Skin epidermis (tissue), 12 donors: ENCODE data around the gene RAB36.

ENCODE experiments used
- H3K27ac ChIP-seq, 21 experiments: fragments of 200-600 bp; sonication (generic) in 11 of 21; one replicate each; pipeline ENCODE4 v1.5.0; 2020; ENCODE audit warnings: mild to moderate bottlenecking in 3 of 21, inconsistent platforms in 2 of 21, moderate library complexity in 2 of 21
- H3K4me3 ChIP-seq, 7 experiments: fragments of 200-600 bp; sonication (generic) in 2 of 7; one replicate each; pipeline ENCODE4 v1.5.0; 2020; ENCODE audit warnings: inconsistent platforms in 2 of 7, mild to moderate bottlenecking in 2 of 7, moderate library complexity in 1 of 7

RAB36 gene

GRCh38 chr22:23177197-23177596, 31.9 kb downstream of the RAB36 start:
- H3K27ac ChIP-seq: peak overlapping the region in 1 of 21 experiments; percentile 34
- H3K4me3 ChIP-seq: no peak overlapping the region

- H3K4me3 ChIP-seq: no peak overlapping the region
- peak overlapping the region in 15 of 21 experiments; percentile 11 to 88 (median 60) for H3K27ac ChIP-seq
Observed at GRCh38 chr22:23178512-23179254, 33.4 kb downstream of the RAB36 start.

GRCh38 chr22:23179381-23180299, 34.4 kb downstream of the RAB36 start:
- Histone ChIP-seq H3K27ac (peak overlapping the region in 18 of 21 experiments; percentile 13 to 88 (median 74)), H3K4me3 (peak overlapping the region; percentile 31 to 63 (median 54))

DNA sequence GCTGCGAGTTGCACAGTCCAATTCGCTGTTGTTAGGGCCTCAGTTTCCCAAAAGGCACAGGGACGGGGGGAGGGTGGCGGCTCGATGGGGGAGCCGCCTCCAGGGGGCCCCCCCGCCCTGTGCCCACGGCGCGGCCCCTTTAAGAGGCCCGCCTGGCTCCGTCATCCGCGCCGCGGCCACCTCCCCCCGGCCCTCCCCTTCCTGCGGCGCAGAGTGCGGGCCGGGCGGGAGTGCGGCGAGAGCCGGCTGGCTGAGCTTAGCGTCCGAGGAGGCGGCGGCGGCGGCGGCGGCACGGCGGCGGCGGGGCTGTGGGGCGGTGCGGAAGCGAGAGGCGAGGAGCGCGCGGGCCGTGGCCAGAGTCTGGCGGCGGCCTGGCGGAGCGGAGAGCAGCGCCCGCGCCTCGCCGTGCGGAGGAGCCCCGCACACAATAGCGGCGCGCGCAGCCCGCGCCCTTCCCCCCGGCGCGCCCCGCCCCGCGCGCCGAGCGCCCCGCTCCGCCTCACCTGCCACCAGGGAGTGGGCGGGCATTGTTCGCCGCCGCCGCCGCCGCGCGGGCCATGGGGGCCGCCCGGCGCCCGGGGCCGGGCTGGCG, 35.1 kb downstream of the RAB36 start, which contains the start of gene BCR:
Gene BCR, plus strand, starts transcription at position 209 of the 592 bp plus-strand sequence. CDS start 452 bp downstream, outside the sequence.
- Histone ChIP-seq H3K4me3 (peak within 1 kb of the TSS; percentile 41 to 63 (median 55)), H3K27ac (peak within 1 kb of the TSS in 20 of 21 experiments; percentile 34 to 88 (median 76))

DNA sequence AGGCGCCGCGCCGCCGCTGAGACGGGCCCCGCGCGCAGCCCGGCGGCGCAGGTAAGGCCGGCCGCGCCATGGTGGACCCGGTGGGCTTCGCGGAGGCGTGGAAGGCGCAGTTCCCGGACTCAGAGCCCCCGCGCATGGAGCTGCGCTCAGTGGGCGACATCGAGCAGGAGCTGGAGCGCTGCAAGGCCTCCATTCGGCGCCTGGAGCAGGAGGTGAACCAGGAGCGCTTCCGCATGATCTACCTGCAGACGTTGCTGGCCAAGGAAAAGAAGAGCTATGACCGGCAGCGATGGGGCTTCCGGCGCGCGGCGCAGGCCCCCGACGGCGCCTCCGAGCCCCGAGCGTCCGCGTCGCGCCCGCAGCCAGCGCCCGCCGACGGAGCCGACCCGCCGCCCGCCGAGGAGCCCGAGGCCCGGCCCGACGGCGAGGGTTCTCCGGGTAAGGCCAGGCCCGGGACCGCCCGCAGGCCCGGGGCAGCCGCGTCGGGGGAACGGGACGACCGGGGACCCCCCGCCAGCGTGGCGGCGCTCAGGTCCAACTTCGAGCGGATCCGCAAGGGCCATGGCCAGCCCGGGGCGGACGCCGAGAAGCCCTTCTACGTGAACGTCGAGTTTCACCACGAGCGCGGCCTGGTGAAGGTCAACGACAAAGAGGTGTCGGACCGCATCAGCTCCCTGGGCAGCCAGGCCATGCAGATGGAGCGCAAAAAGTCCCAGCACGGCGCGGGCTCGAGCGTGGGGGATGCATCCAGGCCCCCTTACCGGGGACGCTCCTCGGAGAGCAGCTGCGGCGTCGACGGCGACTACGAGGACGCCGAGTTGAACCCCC, 35.8 kb downstream of the RAB36 start:
- Histone ChIP-seq H3K4me3 (peak overlapping the region; percentile 41 to 63 (median 55)), H3K27ac (peak overlapping the region in 20 of 21 experiments; percentile 34 to 86 (median 72))

- Histone ChIP-seq H3K27ac (peak overlapping the region in 19 of 21 experiments; percentile 34 to 86 (median 72)), H3K4me3 (peak overlapping the region; percentile 41 to 63 (median 55))
Observed at GRCh38 chr22:23181721-23182308, 36.5 kb downstream of the RAB36 start.

- H3K4me3 ChIP-seq: peak overlapping the region; percentile 41 to 63 (median 55)
Observed at GRCh38 chr22:23182309-23183060, 37.2 kb downstream of the RAB36 start.

GRCh38 chr22:23183061-23183698, 37.9 kb downstream of the RAB36 start:
- peak overlapping the region; percentile 41 to 63 (median 55) for H3K4me3 ChIP-seq
- peak overlapping the region in 18 of 21 experiments; percentile 13 to 86 (median 70) for H3K27ac ChIP-seq

More at GRCh38 chr22:23182309-23183060, 37.2 kb downstream of the RAB36 start:
- peak overlapping the region in 19 of 21 experiments; percentile 36 to 86 (median 72) for H3K27ac ChIP-seq

DNA sequence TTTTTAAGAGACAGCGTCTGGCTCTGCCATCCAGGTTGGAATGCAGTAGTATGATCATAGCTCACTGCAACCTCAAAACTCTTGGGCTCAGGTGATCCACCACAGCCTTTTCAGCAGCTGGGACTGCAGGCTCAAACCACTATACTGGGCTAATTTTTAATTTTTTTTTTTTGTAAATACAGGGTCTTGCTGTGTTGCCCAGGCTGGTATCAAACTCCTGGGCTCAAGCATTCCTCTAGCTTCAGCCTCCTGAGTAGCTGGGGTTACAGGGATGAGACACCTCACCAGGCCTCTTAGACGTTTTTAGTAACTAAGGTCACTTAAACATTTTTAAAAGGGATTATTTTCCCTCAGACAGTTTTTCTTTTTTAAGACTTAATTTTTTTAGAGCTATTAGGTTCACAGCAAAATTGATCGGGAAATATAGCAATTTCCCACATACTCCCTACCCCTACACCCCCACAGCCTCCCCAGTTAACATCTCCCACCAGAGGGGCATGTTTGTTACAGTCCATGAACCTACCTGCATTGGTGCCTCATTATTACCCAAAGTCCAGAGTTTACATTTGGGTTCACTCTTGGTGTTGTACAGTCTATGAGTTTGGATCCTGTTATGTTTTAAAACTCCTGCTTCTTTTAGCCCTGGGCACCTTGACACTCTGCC, 39.0 kb downstream of the RAB36 start:
- peak overlapping the region in 6 of 21 experiments; percentile 3 to 77 (median 36) for H3K27ac ChIP-seq
- H3K4me3 ChIP-seq: peak overlapping the region in 3 of 7 experiments; percentile 46 to 60 (median 60)

DNA sequence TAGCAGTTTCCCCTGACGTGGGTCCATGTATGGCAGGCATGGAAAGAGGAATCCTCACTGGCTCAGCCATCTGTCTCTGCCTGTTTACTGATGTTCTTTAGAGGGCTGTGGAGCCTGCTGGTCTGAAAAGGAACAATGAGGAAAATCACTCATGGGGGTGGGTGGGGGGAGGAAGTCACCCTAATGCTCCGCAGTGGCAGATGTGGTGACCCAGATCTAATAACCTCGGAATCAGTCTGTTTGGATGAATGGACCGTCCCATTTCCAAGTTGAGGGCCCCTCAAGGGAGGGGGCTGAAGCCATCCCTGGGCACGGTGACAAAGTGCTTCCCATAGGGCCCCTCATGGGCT, 39.5 kb downstream of the RAB36 start:
- Histone ChIP-seq H3K27ac (peak overlapping the region in 4 of 21 experiments; percentile 3 to 49 (median 14)), H3K4me3 (peak overlapping the region in 1 of 7 experiments; percentile 1)

DNA sequence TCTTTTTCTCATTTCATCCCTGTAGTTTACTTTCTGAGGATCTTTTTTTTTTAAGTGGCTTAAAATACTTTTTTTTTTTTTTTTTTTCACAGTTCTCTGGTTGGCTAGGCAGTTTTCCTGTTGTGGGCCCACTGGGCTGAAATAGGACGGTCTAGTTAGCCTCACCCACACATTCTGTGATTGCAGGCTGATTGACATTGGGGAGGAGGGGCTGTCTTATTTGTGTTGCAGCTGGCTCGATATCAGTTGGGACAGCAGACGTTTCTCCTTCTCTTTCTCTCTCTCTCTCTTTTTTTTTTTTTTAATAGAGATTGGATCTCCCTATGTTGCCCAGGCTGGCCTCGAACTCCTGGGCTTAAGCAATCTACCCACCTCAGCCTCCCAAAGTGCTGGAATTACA, 41.9 kb downstream of the RAB36 start:
- H3K27ac ChIP-seq: peak overlapping the region in 1 of 21 experiments; percentile 51
- no peak overlapping the region for H3K4me3 ChIP-seq

DNA sequence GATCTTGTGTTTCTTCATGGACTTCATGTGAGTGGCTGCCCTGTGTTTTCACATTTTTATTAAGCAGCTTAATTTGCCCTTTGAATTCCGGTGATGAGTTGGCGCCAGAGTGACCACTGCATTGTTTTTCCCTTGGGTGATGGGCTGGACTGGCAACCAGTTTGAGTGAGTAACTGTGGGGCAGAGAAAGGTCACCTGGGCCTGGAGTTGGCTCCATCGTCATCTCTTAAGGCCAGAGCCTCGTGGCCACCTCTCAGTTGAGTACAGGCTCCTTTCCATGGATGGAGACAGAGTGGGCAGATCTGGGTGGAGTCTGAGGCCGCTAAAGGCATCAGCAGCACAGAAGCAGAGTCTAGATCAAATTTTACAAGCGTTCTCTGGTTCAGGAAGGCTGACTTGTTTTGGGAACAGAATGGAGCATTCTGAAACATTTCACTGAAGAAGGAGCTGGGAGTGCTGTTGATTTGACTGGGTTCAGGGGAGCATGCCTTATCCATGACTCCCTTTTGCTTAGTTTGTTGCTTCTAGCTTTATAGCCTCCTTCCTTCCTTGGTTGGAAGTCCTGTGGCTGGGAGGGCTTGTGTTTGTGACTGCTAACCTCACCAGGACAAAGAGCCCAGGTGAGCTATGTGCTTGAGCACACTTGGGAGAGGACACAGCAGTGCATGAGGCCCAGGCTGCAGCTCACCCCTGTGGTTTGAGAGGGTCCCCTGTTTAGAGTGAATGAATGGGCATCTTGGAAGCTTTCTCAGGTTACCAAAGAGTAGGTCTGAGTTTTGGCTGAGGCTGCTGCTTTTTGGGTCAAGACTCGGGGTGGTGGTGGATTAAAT, 42.8 kb downstream of the RAB36 start:
- H3K4me3 ChIP-seq: no peak overlapping the region

GRCh38 chr22:23190526-23190925, 45.2 kb downstream of the RAB36 start:
- H3K4me3 ChIP-seq: no peak overlapping the region
- no peak overlapping the region for H3K27ac ChIP-seq

More for the DNA sequence above, 42.8 kb downstream of the RAB36 start:
- peak overlapping the region in 4 of 21 experiments; percentile 13 to 51 (median 37) for H3K27ac ChIP-seq

GRCh38 chr22:23192133-23192532, 46.9 kb downstream of the RAB36 start:
- no peak overlapping the region for H3K4me3 ChIP-seq
- peak overlapping the region in 1 of 21 experiments; percentile 20 for H3K27ac ChIP-seq

- H3K27ac ChIP-seq: peak overlapping the region in 1 of 21 experiments; percentile 22
- H3K4me3 ChIP-seq: no peak overlapping the region
Observed at GRCh38 chr22:23192558-23192957, 47.3 kb downstream of the RAB36 start.
